Measurements from ENCODE around the gene GBE1. TPM values are rescaled to one million over a fixed set of nuclear protein-coding genes. Genes with fewer than 3 reads are reported as not detected.
"Not testable (repeated sequence)": the region's sequence is repeated elsewhere in the genome, so short reads cannot be mapped to it uniquely, and the experiment has no call there.

The GBE1 gene
- total and polyA plus RNA-seq, 7 donors, result 10.2 to 24.6 (median 12.1) TPM

DNA sequence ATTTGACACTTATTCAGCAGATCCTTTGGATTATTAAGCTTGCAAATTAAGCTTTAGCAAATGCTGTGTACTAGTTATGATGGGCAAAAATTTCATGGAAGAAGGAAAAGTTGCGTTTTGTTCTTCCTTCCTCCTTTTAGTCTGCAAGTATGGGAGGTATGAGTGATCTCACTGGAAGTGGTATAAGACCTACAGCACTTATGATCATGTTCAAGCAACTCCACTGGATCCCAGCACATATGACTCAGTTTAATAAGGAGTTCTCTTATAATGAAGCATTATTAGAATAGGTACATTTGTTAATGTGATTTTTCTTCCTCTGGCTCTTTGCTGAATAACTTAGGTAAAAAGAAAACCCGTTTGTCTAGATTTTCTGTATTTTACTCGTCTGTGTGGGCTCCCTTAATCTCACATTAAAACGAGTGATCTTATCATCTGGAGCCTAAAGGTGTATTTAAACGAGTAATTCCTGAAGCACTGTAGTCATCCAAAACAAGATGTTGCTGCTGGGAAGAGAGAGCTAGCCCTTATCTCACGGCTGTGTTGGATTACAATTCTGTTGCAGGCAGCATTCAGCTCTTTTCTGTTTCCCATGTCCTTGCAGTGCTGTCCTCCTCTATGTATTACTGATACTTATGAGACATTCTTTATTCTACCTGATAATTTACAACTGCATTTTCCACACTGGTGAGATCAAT lies 264.9 kb downstream of the GBE1 start:
- Histone ChIP-seq H3K4me1 (peaks cover 0 to 9% (median 5%) of the 10 kb centered on the region in 4 donors), H3K27me3 (no peaks in the 10 kb centered on the region), H3K27ac (no peak overlapping the region), H3K9me3 (no peaks in the 10 kb centered on the region), H3K36me3 (no peaks in the 10 kb centered on the region), H3K4me3 (no peak overlapping the region)
- 76 to 84% methylated on average over 6 of the region's 6 CpGs for WGBS, 2 donors
- intact Hi-C loops (cut with DNase I), result no loop called here
- no peak for DNase-seq
- TF ChIP-seq EP300 (IDR thresholded peaks at IDR 0.05), result no peak
- no peak for TF ChIP-seq POLR2A (IDR thresholded peaks at IDR 0.05)
- TF ChIP-seq, protein P1, sequence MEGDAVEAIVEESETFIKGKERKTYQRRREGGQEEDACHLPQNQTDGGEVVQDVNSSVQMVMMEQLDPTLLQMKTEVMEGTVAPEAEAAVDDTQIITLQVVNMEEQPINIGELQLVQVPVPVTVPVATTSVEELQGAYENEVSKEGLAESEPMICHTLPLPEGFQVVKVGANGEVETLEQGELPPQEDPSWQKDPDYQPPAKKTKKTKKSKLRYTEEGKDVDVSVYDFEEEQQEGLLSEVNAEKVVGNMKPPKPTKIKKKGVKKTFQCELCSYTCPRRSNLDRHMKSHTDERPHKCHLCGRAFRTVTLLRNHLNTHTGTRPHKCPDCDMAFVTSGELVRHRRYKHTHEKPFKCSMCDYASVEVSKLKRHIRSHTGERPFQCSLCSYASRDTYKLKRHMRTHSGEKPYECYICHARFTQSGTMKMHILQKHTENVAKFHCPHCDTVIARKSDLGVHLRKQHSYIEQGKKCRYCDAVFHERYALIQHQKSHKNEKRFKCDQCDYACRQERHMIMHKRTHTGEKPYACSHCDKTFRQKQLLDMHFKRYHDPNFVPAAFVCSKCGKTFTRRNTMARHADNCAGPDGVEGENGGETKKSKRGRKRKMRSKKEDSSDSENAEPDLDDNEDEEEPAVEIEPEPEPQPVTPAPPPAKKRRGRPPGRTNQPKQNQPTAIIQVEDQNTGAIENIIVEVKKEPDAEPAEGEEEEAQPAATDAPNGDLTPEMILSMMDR (IDR thresholded peaks at IDR 0.05), result no peak
- no peak for TF ChIP-seq POLR2AphosphoS5 (IDR thresholded peaks at IDR 0.05)

DNA sequence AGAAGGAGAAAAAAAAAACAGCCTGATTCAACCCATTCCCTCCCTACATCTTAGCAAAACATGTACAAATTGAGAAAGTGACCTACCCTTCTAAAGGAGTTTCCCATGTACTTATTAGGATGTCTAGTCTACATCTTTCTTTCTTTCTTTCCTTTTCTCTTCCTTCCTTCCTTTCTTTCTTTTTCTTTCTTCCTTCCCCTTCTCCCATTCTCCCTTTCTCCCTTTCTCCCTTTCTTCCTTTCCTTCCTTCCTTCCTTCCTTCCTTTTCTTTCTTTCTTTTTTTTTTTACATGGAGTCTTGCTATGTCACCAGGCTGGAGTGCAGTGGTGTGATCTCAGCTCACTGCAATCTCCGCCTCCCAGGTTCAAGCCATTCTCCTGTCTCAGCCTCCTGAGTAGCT lies 269.0 kb downstream of the GBE1 start:
- not testable (repeated sequence) for DNase-seq
- intact Hi-C loops (cut with DNase I), result loop anchor here (5.0 kb wide), 1 partner anchor 640 kb away; no protein-coding TSS in a partner anchor

DNA sequence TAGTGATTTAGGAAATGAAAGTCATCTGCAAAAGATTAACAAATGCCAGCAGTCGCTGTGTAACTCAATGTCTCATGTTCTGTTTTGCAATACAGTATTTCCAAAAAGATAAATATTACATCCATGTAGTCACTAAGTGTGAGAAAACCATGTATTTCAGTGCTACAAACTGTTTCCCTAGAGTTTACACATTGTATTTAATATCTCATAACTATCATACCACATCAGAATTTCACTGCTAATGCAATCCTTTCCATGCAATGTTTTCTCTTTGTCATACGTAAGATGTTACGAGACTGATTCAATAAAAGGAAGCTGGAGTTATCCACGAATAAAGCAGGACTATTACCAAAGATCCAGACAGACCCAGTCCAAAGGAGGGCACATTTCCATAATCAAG lies 269.4 kb downstream of the GBE1 start:
- intact Hi-C loops (cut with DNase I), result loop anchor here (5.0 kb wide), 1 partner anchor 640 kb away; no protein-coding TSS in a partner anchor
- no peaks in the 10 kb centered on the region for H3K36me3 ChIP-seq
- 83 to 86% methylated on average over 4 of the region's 4 CpGs for WGBS, 2 donors
- H3K27ac ChIP-seq, result peak overlapping the region in 2 of 4 donors; percentile 23 to 50
- no peaks in the 10 kb centered on the region for H3K9me3 ChIP-seq
- H3K4me3 ChIP-seq, result no peak overlapping the region
- TF ChIP-seq POLR2A (IDR thresholded peaks at IDR 0.05), result no peak
- TF ChIP-seq POLR2AphosphoS5 (IDR thresholded peaks at IDR 0.05), result peak in 1 of 4 donors; percentile 24
- H3K4me1 ChIP-seq, result peaks cover 0 to 16% (median 5%) of the 10 kb centered on the region in 4 donors
- DNase-seq, result no peak
- H3K27me3 ChIP-seq, result no peaks in the 10 kb centered on the region

More for the DNA sequence above, 269.0 kb downstream of the GBE1 start:
- Histone ChIP-seq H3K27ac (peak overlapping the region in 2 of 4 donors; percentile 23 to 50), H3K4me1 (peaks cover 0 to 16% (median 5%) of the 10 kb centered on the region in 4 donors)
- not testable (repeated sequence) for H3K9me3 ChIP-seq, H3K4me3 ChIP-seq, H3K36me3 ChIP-seq, H3K27me3 ChIP-seq
- WGBS, 2 donors, result 95% methylated on average over 1 of the region's 1 CpG

DNA sequence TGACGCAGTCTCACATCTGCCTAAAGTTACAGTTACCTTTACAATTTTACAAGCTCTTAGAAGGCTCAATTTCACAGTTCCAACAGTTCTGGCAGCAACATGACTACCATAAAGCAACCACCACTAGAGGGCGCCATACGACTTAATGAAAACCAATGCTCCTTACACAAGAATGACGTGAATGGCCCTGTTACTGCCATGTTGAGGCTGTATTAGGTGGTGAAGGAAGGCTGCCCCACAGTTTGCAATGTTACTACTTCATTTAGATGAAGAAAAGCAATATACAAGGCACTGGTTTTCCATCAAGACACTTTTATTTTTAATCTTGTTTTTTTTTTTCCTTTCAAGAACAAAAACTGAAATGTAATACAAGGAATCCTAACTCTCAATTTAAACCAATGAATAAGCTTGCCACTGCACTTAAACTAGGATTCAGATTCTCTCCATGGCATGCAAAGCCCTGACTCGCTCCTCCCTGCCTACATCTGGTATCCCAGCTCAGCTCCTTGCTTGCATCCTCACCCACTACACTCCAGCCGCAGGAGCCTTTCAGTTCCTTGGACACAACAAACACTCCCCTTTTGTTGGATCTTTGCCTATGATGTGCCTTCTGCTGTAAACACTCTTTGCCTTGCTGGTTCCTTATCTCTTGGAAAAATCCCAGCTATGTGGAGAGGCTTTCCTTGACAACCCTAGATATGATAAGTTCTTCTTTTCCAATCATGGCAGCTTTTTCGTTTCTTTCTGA lies 270.7 kb downstream of the GBE1 start:
- Histone ChIP-seq H3K9me3 (no peaks in the 10 kb centered on the region), H3K4me3 (no peak overlapping the region), H3K27ac (no peak overlapping the region), H3K36me3 (no peaks in the 10 kb centered on the region), H3K4me1 (peaks cover 0 to 22% (median 7%) of the 10 kb centered on the region in 4 donors), H3K27me3 (no peaks in the 10 kb centered on the region)
- intact Hi-C loops (cut with DNase I), result loop anchor here (5.0 kb wide), 1 partner anchor 642 kb away; no protein-coding TSS in a partner anchor
- 44 to 50% methylated on average over 7 of the region's 7 CpGs for WGBS, 2 donors
- DNase-seq, result peak; percentile 74
- TF ChIP-seq EP300 (IDR thresholded peaks at IDR 0.05) (no peak), POLR2AphosphoS5 (IDR thresholded peaks at IDR 0.05) (no peak)
- TF ChIP-seq, protein P1 (IDR thresholded peaks at IDR 0.05), result peak in 3 of 4 experiments; percentile 54 to 69 (median 60)

DNA sequence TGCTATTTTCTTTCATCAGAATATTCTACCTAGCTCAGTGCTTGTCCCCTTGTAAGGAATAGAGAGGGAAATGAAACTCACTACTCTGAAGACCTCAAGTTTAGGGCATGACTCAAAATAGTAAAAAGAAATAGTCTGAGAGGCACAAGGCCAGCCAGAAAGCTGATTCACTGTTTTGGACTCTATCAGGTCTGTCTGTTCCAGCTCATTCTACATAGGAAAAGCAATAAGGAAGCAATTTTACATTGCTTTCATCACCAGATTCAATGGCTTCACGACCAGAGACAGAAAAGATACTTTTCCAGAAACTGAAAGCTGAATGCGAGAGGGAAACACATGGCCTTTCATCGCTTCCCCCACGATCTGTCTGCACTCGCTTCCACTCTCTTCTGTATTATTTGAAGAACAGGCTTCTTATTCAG lies 276.0 kb downstream of the GBE1 start:
- no peaks in the 10 kb centered on the region for H3K9me3 ChIP-seq
- peak overlapping the region; percentile 34 to 70 (median 45) for H3K27ac ChIP-seq
- no peak overlapping the region for H3K4me3 ChIP-seq
- no peaks in the 10 kb centered on the region for H3K36me3 ChIP-seq
- no peak for DNase-seq
- WGBS, 2 donors, result 5 to 46% methylated on average over 5 of the region's 5 CpGs
- peaks cover 0 to 23% (median 15%) of the 10 kb centered on the region in 4 donors for H3K4me1 ChIP-seq
- intact Hi-C loops (cut with DNase I), result no loop called here
- TF ChIP-seq POLR2A (IDR thresholded peaks at IDR 0.05), result no peak
- TF ChIP-seq POLR2AphosphoS5 (IDR thresholded peaks at IDR 0.05), result no peak
- TF ChIP-seq EP300 (IDR thresholded peaks at IDR 0.05), result no peak
- TF ChIP-seq, protein P1 (IDR thresholded peaks at IDR 0.05), result no peak
- no peaks in the 10 kb centered on the region for H3K27me3 ChIP-seq

Data from sigmoid colon (tissue), 7 donors.